GM23338 (cell line): Measurements from ENCODE around the gene HARBI1. TPM values are rescaled to one million over a fixed set of nuclear protein-coding genes. Genes with fewer than 3 reads are reported as not detected.

Experiments used
- ATAC-seq: fragments of 200-7000 bp; cut with Tn5 transposase; 3 replicates; pipeline ENCODE4 v1.9.1; 2020
- DNase-seq: peaks from one replicate; pipeline ENCODE4 v3.0.0-alpha.2; 2015; ENCODE audit warnings: low spot score
- H2AFZ ChIP-seq: fragments of 200-600 bp; sonication (generic); 2 replicates; pipeline ENCODE4 v1.8.0; 2016; ENCODE audit warnings: antibody characterized with exemption, mild to moderate bottlenecking, moderate library complexity
- H3F3A ChIP-seq: fragments of 200-600 bp; sonication (generic); replicated peaks from 2 replicates; pipeline ENCODE4 v1.8.0; 2017; ENCODE audit warnings: antibody characterized with exemption, mixed run types, low read depth
- H3K27ac ChIP-seq: fragments of 200-600 bp; sonication (generic); 2 replicates; pipeline ENCODE4 v1.6.1; 2016; ENCODE audit warnings: low read depth
- H3K27me3 ChIP-seq: fragments of 200-600 bp; sonication (generic); 2 replicates; pipeline ENCODE4 v1.8.0; 2016; ENCODE audit warnings: mild to moderate bottlenecking, mixed run types, moderate library complexity; ENCODE audit not compliant: insufficient read depth
- H3K36me3 ChIP-seq: fragments of 200-600 bp; sonication (generic); 2 replicates; pipeline ENCODE4 v1.8.0; 2016; ENCODE audit warnings: mild to moderate bottlenecking; ENCODE audit not compliant: insufficient read depth
- H3K4me1 ChIP-seq: fragments of 200-600 bp; sonication (generic); 2 replicates; pipeline ENCODE4 v1.8.0; 2016; ENCODE audit warnings: mild to moderate bottlenecking, moderate library complexity; ENCODE audit not compliant: insufficient read depth
- H3K4me2 ChIP-seq: fragments of 200-600 bp; sonication (generic); 2 replicates; pipeline ENCODE4 v1.7.1; 2017; ENCODE audit warnings: mixed run types
- H3K4me3 ChIP-seq: fragments of 200-600 bp; sonication (generic); 2 replicates; pipeline ENCODE4 v1.6.1; 2016; ENCODE audit warnings: mixed run types
- H3K79me2 ChIP-seq: fragments of 200-600 bp; sonication (generic); replicated peaks from 2 replicates; pipeline ENCODE4 v1.8.0; 2017; ENCODE audit warnings: mild to moderate bottlenecking; ENCODE audit not compliant: insufficient read depth
- H3K9me2 ChIP-seq: fragments of 200-600 bp; sonication (generic); 2 replicates; pipeline ENCODE4 v1.8.0; 2017; ENCODE audit not compliant: insufficient read depth
- H4K20me1 ChIP-seq: fragments of 200-600 bp; sonication (generic); replicated peaks from 2 replicates; pipeline ENCODE4 v1.8.0; 2017; ENCODE audit warnings: mild to moderate bottlenecking; ENCODE audit not compliant: insufficient read depth
- H3K27ac Mint-ChIP-seq: 2 replicates; pipeline ENCODE4 v1.8.0; 2020; ENCODE audit warnings: inconsistent platforms, mild to moderate bottlenecking, moderate library complexity, mixed read lengths
- H3K27me3 Mint-ChIP-seq: 3 replicates; pipeline ENCODE4 v1.8.0; 2022; ENCODE audit warnings: low read depth, mild to moderate bottlenecking, moderate library complexity, mixed read lengths, inconsistent platforms; ENCODE audit not compliant: insufficient read depth, poor library complexity
- H3K36me3 Mint-ChIP-seq: 3 replicates; pipeline ENCODE4 v1.8.0; 2021; ENCODE audit warnings: low read depth, mild to moderate bottlenecking, inconsistent platforms, moderate library complexity, mixed read lengths
- H3K4me1 Mint-ChIP-seq: 3 replicates; pipeline ENCODE4 v1.8.0; 2020; ENCODE audit warnings: mild to moderate bottlenecking, inconsistent platforms, mixed read lengths
- H3K4me3 Mint-ChIP-seq: 3 replicates; pipeline ENCODE4 v1.8.0; 2021; ENCODE audit warnings: moderate library complexity, mild to moderate bottlenecking, inconsistent platforms, mixed read lengths
- H3K9me3 Mint-ChIP-seq: 3 replicates; pipeline ENCODE4 v1.8.0; 2020; ENCODE audit warnings: moderate library complexity, mild to moderate bottlenecking, inconsistent platforms, mixed read lengths
- JUNB ChIP-seq: IDR thresholded peaks from one replicate; pipeline ENCODE4 v1.6.1; 2016; ENCODE audit warnings: antibody characterized with exemption; ENCODE audit not compliant: unreplicated experiment
- STAT1 ChIP-seq: IDR thresholded peaks from one replicate; pipeline ENCODE4 v1.6.1; 2016; ENCODE audit warnings: antibody characterized with exemption; ENCODE audit not compliant: unreplicated experiment
- ZNF331 ChIP-seq: fragments of 250-450 bp; sonication (Bioruptor Pico); IDR thresholded peaks from 2 replicates; pipeline ENCODE4 v1.5.0; 2020; ENCODE audit warnings: low read depth, mild to moderate bottlenecking, moderate library complexity
- polyA plus RNA-seq: library from polyadenylated mRNA; unstranded; fragments of >200 nt; fragmentation: Nextera tagmentation; extraction: Ambion mirVana; gene quantifications from 2 replicates; pipeline ENCODE4 v1.2.1, GENCODE V29; 2016
- total RNA-seq: library from RNA; depleted of rRNA; stranded (reverse); fragments of >200 nt; shearing (Covaris generic); gene quantifications from 2 replicates; pipeline ENCODE4 v1.2.3, GENCODE V29; 2014
- TF ChIP-seq, protein P1 (sequence below), 2 experiments: fragments of 200-600 bp in 1 of 2; sonication (generic) in 1 of 2; conservative IDR thresholded peaks; 2 replicates each; pipeline versions ENCODE4 v1.5.1 to v1.6.1; 2016 to 2017; ENCODE audit warnings: antibody characterized with exemption in 2 of 2, low read depth in 2 of 2, mild to moderate bottlenecking in 2 of 2, moderate library complexity in 1 of 2
- TF ChIP-seq, protein P2 (sequence below): IDR thresholded peaks from 2 replicates; pipeline ENCODE4 v1.6.1; 2016; ENCODE audit warnings: antibody characterized with exemption

The HARBI1 gene
- total and polyA plus RNA-seq, 2 experiments from 2014 or later: 4.2 to 6.5 TPM

DNA sequence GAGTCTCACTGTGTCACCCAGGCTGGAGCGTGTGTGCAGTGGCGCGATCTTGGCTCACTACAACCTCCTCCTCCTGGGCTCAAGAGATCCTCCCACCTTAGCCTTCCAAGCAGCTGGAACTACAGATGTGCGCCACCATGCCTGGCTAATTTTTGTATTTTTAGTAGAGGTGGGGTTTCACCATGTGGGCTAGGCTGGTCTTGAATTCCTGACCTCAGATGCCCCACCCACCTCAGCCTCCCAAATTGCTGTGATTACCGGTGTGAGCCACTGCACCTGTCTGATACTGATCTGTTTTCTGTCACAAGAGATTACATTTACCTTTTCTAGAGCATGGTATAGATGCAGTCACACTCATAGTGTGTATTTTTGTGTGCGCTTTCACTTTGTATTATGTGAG is 11.9 kb upstream of the HARBI1 start:
- peaks cover 23% of the 10 kb centered on the region; the same call in 2 of the 3 replicates for H3K36me3 Mint-ChIP-seq
- H3K4me1 Mint-ChIP-seq: no peaks in the 10 kb centered on the region
- Histone ChIP-seq H3K36me3 (peaks cover 5% of the 10 kb centered on the region; the same call in 1 of the 2 replicates), H3K9me2 (no peaks in the 10 kb centered on the region), H3K4me3 (no peak overlapping the region), H3K27me3 (no peaks in the 10 kb centered on the region), H4K20me1 (peaks cover 4% of the 10 kb centered on the region), H3K27ac (no peak overlapping the region), H2AFZ (no peak overlapping the region), H3K4me1 (no peaks in the 10 kb centered on the region), H3F3A (no peaks in the 10 kb centered on the region), H3K79me2 (peaks cover 27% of the 10 kb centered on the region), H3K4me2 (no peak overlapping the region)
- ATAC-seq (no peak), DNase-seq (no peak)
- TF ChIP-seq, protein P1, sequence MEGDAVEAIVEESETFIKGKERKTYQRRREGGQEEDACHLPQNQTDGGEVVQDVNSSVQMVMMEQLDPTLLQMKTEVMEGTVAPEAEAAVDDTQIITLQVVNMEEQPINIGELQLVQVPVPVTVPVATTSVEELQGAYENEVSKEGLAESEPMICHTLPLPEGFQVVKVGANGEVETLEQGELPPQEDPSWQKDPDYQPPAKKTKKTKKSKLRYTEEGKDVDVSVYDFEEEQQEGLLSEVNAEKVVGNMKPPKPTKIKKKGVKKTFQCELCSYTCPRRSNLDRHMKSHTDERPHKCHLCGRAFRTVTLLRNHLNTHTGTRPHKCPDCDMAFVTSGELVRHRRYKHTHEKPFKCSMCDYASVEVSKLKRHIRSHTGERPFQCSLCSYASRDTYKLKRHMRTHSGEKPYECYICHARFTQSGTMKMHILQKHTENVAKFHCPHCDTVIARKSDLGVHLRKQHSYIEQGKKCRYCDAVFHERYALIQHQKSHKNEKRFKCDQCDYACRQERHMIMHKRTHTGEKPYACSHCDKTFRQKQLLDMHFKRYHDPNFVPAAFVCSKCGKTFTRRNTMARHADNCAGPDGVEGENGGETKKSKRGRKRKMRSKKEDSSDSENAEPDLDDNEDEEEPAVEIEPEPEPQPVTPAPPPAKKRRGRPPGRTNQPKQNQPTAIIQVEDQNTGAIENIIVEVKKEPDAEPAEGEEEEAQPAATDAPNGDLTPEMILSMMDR (conservative IDR thresholded peaks at IDR 0.05; ENCODE audit: low read depth in 2 of 2): no peak
- TF ChIP-seq STAT1 (no peak), ZNF331 (CRISPR knock-in tag) (no peak)
- H3K9me3 Mint-ChIP-seq: no peaks in the 10 kb centered on the region
- H3K4me3 Mint-ChIP-seq: no peak overlapping the region
- peak overlapping the region; percentile 67 for H3K27ac Mint-ChIP-seq
- H3K27me3 Mint-ChIP-seq: peaks cover 3% of the 10 kb centered on the region

- Histone ChIP-seq H4K20me1 (peaks cover 4% of the 10 kb centered on the region), H3K36me3 (peaks cover 13% of the 10 kb centered on the region; the same call in 1 of the 2 replicates), H3K4me1 (no peaks in the 10 kb centered on the region), H3K9me2 (no peaks in the 10 kb centered on the region), H3K4me2 (no peak overlapping the region), H3K79me2 (peaks cover 58% of the 10 kb centered on the region), H2AFZ (no peak overlapping the region), H3K27ac (no peak overlapping the region), H3K27me3 (no peaks in the 10 kb centered on the region), H3F3A (no peaks in the 10 kb centered on the region), H3K4me3 (no peak overlapping the region)
- Mint-ChIP-seq H3K27ac (peak overlapping the region; percentile 72; the same call in 1 of the 2 replicates), H3K27me3 (peaks cover 2% of the 10 kb centered on the region), H3K4me3 (no peak overlapping the region), H3K9me3 (no peaks in the 10 kb centered on the region), H3K4me1 (no peaks in the 10 kb centered on the region), H3K36me3 (peaks cover 28% of the 10 kb centered on the region)
- TF ChIP-seq STAT1: no peak
- TF ChIP-seq, protein P2, sequence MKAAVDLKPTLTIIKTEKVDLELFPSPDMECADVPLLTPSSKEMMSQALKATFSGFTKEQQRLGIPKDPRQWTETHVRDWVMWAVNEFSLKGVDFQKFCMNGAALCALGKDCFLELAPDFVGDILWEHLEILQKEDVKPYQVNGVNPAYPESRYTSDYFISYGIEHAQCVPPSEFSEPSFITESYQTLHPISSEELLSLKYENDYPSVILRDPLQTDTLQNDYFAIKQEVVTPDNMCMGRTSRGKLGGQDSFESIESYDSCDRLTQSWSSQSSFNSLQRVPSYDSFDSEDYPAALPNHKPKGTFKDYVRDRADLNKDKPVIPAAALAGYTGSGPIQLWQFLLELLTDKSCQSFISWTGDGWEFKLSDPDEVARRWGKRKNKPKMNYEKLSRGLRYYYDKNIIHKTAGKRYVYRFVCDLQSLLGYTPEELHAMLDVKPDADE: no peak
- ATAC-seq (no peak), DNase-seq (peak; percentile 24)
Observed at GRCh38 chr11:46625406-46625805, 8.4 kb upstream of the HARBI1 start.

DNA sequence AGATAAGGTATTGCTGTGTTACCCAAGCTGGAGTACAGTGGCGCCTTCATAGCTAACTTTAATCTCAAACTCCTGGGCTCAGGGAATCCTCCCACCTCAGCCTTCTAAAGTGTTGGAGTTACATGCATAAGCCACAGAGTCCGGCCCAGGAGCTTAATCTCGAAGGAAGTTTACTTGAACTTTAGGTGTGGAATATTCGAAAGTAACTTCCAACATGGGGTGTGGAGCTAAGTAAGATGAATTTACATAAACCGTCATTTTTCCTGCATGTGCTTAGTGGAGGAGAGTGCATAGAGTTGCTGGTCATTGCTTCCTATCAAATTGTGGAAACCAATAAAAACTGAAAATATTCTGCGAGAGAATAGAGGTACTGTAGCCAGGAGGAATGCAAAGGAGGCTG is 1.8 kb upstream of the HARBI1 start:
- Histone ChIP-seq H3K4me3 (no peak overlapping the region), H3K27me3 (no peaks in the 10 kb centered on the region), H3K9me2 (no peaks in the 10 kb centered on the region), H3K27ac (0 out of 2 replicates have a peak overlapping the region, but pooled peaks have one; percentile 40), H3K36me3 (0 out of 2 replicates have a peak, but pooled peaks cover 8% of the 10 kb centered on the region), H4K20me1 (no peaks in the 10 kb centered on the region; the same call in 1 of the 2 replicates), H3K4me2 (peak overlapping the region; percentile 93; the same call in 1 of the 2 replicates), H2AFZ (no peak overlapping the region), H3K79me2 (peaks cover 58% of the 10 kb centered on the region), H3K4me1 (peaks cover 11% of the 10 kb centered on the region), H3F3A (peaks cover 15% of the 10 kb centered on the region; the same call in 1 of the 2 replicates)
- Mint-ChIP-seq H3K9me3 (no peaks in the 10 kb centered on the region), H3K27me3 (peaks cover 6% of the 10 kb centered on the region), H3K4me1 (peaks cover 15% of the 10 kb centered on the region), H3K4me3 (peak overlapping the region; percentile 93), H3K27ac (peak overlapping the region; percentile 64; the same call in 1 of the 2 replicates), H3K36me3 (peaks cover 15% of the 10 kb centered on the region)
- DNase-seq (no peak), ATAC-seq (no peak)
- TF ChIP-seq JUNB: no peak
- no peak for TF ChIP-seq STAT1
